Esophagus squamous epithelium (tissue), 5 donors: ENCODE data around the gene OR5AU1. TPM values are rescaled to one million over a fixed set of nuclear protein-coding genes. Genes with fewer than 3 reads are reported as not detected.

Experiments used
- DNase-seq: peaks from one replicate; lab custom pipeline; 2025; lab: John Stamatoyannopoulos, UW
- H3K27ac ChIP-seq, 4 donors: fragments of 200-600 bp; sonication (generic); one replicate each; pipeline ENCODE4 v1.5.1; 2016 to 2019; ENCODE audit warnings: mild to moderate bottlenecking in 1 of 4
- H3K27me3 ChIP-seq, 4 donors: fragments of 200-600 bp; sonication (generic); 1 replicate in 3 of 4; 2 replicates in 1 of 4; pipeline versions ENCODE4 v1.5.1 to v1.6.0; 2017 to 2021; ENCODE audit warnings: antibody characterized with exemption in 1 of 4
- H3K36me3 ChIP-seq, 3 donors: fragments of 200-600 bp; sonication (generic); one replicate each; pipeline ENCODE4 v1.5.1; 2016 to 2019
- H3K4me1 ChIP-seq, 3 donors: fragments of 200-600 bp; sonication (generic); one replicate each; pipeline ENCODE4 v1.5.1; 2017 to 2019
- H3K4me3 ChIP-seq, 4 donors: fragments of 200-600 bp; sonication (generic); 1 replicate in 3 of 4; 2 replicates in 1 of 4; pipeline ENCODE4 v1.5.1; 2016 to 2019; ENCODE audit warnings: mild to moderate bottlenecking in 2 of 4, moderate library complexity in 1 of 4
- H3K9me3 ChIP-seq, 3 donors: fragments of 200-600 bp; sonication (generic); one replicate each; pipeline ENCODE4 v1.5.1; 2016 to 2019
- CTCF ChIP-seq, 6 experiments: fragments of 450-650 bp in 4 of 6; fragments of 200-600 bp in 2 of 6; sonication (generic) in 2 of 6; IDR thresholded peaks; one replicate each; pipeline ENCODE4 v1.5.1; 2016 to 2019; ENCODE audit warnings: antibody characterized with exemption in 6 of 6, mild to moderate bottlenecking in 4 of 6, moderate library complexity in 4 of 6
- POLR2A ChIP-seq, 4 donors: fragments of 450-650 bp; IDR thresholded peaks; one replicate each; pipeline ENCODE4 v1.6.1; 2017; ENCODE audit warnings: antibody characterized with exemption in 4 of 4, mild to moderate bottlenecking in 4 of 4, moderate library complexity in 3 of 4
- WGBS, 2 donors: methylation state at CpG; one replicate each; pipeline ENCODE4 v1.1.5; 2018; 5-methylcytosine and 5-hydroxymethylcytosine counted together
- intact Hi-C: fragments of 100-400 bp; cut with DNase I; formaldehyde crosslinking; loops from one replicate; pipeline ENCODE4 v1.15.0; 2022
- total RNA-seq, 4 donors: library from RNA; depleted of rRNA; stranded (reverse); fragments of >200 nt; gene quantifications; one replicate each; pipeline ENCODE4 v1.1.0, GENCODE V29; 2016
- donor health status: DM: yes; HTN: yes; CAD: no.

Gene OR5AU1
- not detected for total RNA-seq

- Histone ChIP-seq H3K36me3 (no peaks in the 10 kb centered on the region), H3K27ac (no peak within 1 kb of the TSS), H3K4me3 (no peak within 1 kb of the TSS), H3K9me3 (no peaks in the 10 kb centered on the region), H3K27me3 (peaks cover 0 to 13% (median 0%) of the 10 kb centered on the region in 4 donors), H3K4me1 (no peaks in the 10 kb centered on the region)
- intact Hi-C loops: no loop called here
- no peak for DNase-seq
- no peak for TF ChIP-seq CTCF (IDR thresholded peaks at IDR 0.05)
- no peak for TF ChIP-seq POLR2A (IDR thresholded peaks at IDR 0.05)
Observed at GRCh38 chr14:21155963-21156362, at the start of gene OR5AU1. OR5AU1 (minus strand) TSS chr14:21156063; CDS start chr14:21155872, 191 bp downstream.

- TF ChIP-seq POLR2A (IDR thresholded peaks at IDR 0.05) (no peak), CTCF (IDR thresholded peaks at IDR 0.05) (no peak)
- Histone ChIP-seq H3K4me1 (no peaks in the 10 kb centered on the region), H3K27ac (no peak overlapping the region), H3K9me3 (no peaks in the 10 kb centered on the region), H3K27me3 (no peaks in the 10 kb centered on the region), H3K4me3 (no peak overlapping the region), H3K36me3 (peaks cover 0 to 68% (median 20%) of the 10 kb centered on the region in 3 donors)
- 62 to 88% methylated on average over 4 of the region's 4 CpGs for WGBS, 2 donors
- intact Hi-C loops: no loop called here
- DNase-seq: no peak
Observed at GRCh38 chr14:21205026-21205677, 49.3 kb upstream of the OR5AU1 start.

- Histone ChIP-seq H3K27me3 (no peaks in the 10 kb centered on the region), H3K36me3 (peaks cover 0 to 60% (median 17%) of the 10 kb centered on the region in 3 donors), H3K9me3 (no peaks in the 10 kb centered on the region), H3K4me1 (no peaks in the 10 kb centered on the region), H3K27ac (no peak overlapping the region), H3K4me3 (no peak overlapping the region)
- intact Hi-C loops: no loop called here
- DNase-seq: no peak
- 80 to 89% methylated on average over 8 of the region's 8 CpGs for WGBS, 2 donors
- no peak for TF ChIP-seq POLR2A (IDR thresholded peaks at IDR 0.05)
- no peak for TF ChIP-seq CTCF (IDR thresholded peaks at IDR 0.05)
Observed at GRCh38 chr14:21204167-21205025, 48.5 kb upstream of the OR5AU1 start.

- DNase-seq: no peak
- no peak overlapping the region for H3K27ac ChIP-seq
- H3K27me3 ChIP-seq: no peaks in the 10 kb centered on the region
- peaks cover 0 to 53% (median 9%) of the 10 kb centered on the region in 3 donors for H3K36me3 ChIP-seq
- intact Hi-C loops: no loop called here
- WGBS, 2 donors: 78 to 83% methylated on average over 7 to 8 of the region's 8 CpGs
- H3K4me1 ChIP-seq: no peaks in the 10 kb centered on the region
- no peak for TF ChIP-seq CTCF (IDR thresholded peaks at IDR 0.05)
- no peak for TF ChIP-seq POLR2A (IDR thresholded peaks at IDR 0.05)
- no peaks in the 10 kb centered on the region for H3K9me3 ChIP-seq
- no peak overlapping the region for H3K4me3 ChIP-seq
Observed at GRCh38 chr14:21203470-21204166, 47.8 kb upstream of the OR5AU1 start.
